Measurements from ENCODE around the gene KCNB1. TPM values are rescaled to one million over a fixed set of nuclear protein-coding genes. Genes with fewer than 3 reads are reported as not detected.

The KCNB1 gene
- total RNA-seq, 1 donor from 2014 or later: 21.3 TPM

- peaks cover 19% of the 10 kb centered on the region for H3K4me1 Mint-ChIP-seq (ENCODE audit: unreplicated experiment)
- no peak for TF ChIP-seq CTCF (IDR thresholded peaks at IDR 0.05)
- peak overlapping the region; percentile 75 for H3K4me3 Mint-ChIP-seq (ENCODE audit: unreplicated experiment)
- H3K27ac Mint-ChIP-seq (ENCODE audit: unreplicated experiment): no peak overlapping the region
- peaks cover 31% of the 10 kb centered on the region for H3K27me3 Mint-ChIP-seq (ENCODE audit: unreplicated experiment)
- peaks cover 19% of the 10 kb centered on the region for H3K36me3 Mint-ChIP-seq (ENCODE audit: unreplicated experiment)
- DNase-seq (ENCODE audit: extremely low spot score, unreplicated experiment): no peak
- H3K9me3 Mint-ChIP-seq (ENCODE audit: unreplicated experiment): no peaks in the 10 kb centered on the region
Measured at GRCh38 chr20:49483018-49483695, 689 bp upstream of the KCNB1 start.

- no peak overlapping the region for H3K27ac Mint-ChIP-seq (ENCODE audit: unreplicated experiment)
Measured at GRCh38 chr20:49482173-49482572, 295 bp downstream of the KCNB1 start.

GRCh38 chr20:49481116-49481515 is 1.4 kb downstream of the KCNB1 start:
- H3K36me3 Mint-ChIP-seq (ENCODE audit: unreplicated experiment): peaks cover 27% of the 10 kb centered on the region
- TF ChIP-seq CTCF (IDR thresholded peaks at IDR 0.05): no peak
- no peak overlapping the region for H3K27ac Mint-ChIP-seq (ENCODE audit: unreplicated experiment)
- no peaks in the 10 kb centered on the region for H3K9me3 Mint-ChIP-seq (ENCODE audit: unreplicated experiment)
- peaks cover 19% of the 10 kb centered on the region for H3K27me3 Mint-ChIP-seq (ENCODE audit: unreplicated experiment)
- peak overlapping the region; percentile 40 for H3K4me3 Mint-ChIP-seq (ENCODE audit: unreplicated experiment)
- no peak for DNase-seq (ENCODE audit: extremely low spot score, unreplicated experiment)
- peaks cover 19% of the 10 kb centered on the region for H3K4me1 Mint-ChIP-seq (ENCODE audit: unreplicated experiment)

More at GRCh38 chr20:49482173-49482572, 295 bp downstream of the KCNB1 start:
- peaks cover 29% of the 10 kb centered on the region for H3K27me3 Mint-ChIP-seq (ENCODE audit: unreplicated experiment)
- peak overlapping the region; percentile 27 for H3K4me3 Mint-ChIP-seq (ENCODE audit: unreplicated experiment)
- DNase-seq (ENCODE audit: extremely low spot score, unreplicated experiment): no peak
- no peak for TF ChIP-seq CTCF (IDR thresholded peaks at IDR 0.05)
- H3K36me3 Mint-ChIP-seq (ENCODE audit: unreplicated experiment): peaks cover 25% of the 10 kb centered on the region
- no peaks in the 10 kb centered on the region for H3K9me3 Mint-ChIP-seq (ENCODE audit: unreplicated experiment)
- H3K4me1 Mint-ChIP-seq (ENCODE audit: unreplicated experiment): peaks cover 19% of the 10 kb centered on the region

GRCh38 chr20:49480236-49480635 is 2.2 kb downstream of the KCNB1 start:
- H3K27me3 Mint-ChIP-seq (ENCODE audit: unreplicated experiment): peaks cover 16% of the 10 kb centered on the region
- no peak for TF ChIP-seq CTCF (IDR thresholded peaks at IDR 0.05)

GRCh38 chr20:49479785-49480184 is 2.7 kb downstream of the KCNB1 start:
- Mint-ChIP-seq H3K4me3 (ENCODE audit: unreplicated experiment) (no peak overlapping the region), H3K9me3 (ENCODE audit: unreplicated experiment) (no peaks in the 10 kb centered on the region), H3K27ac (ENCODE audit: unreplicated experiment) (no peak overlapping the region)

More at GRCh38 chr20:49480236-49480635, 2.2 kb downstream of the KCNB1 start:
- Mint-ChIP-seq H3K9me3 (ENCODE audit: unreplicated experiment) (no peaks in the 10 kb centered on the region), H3K27ac (ENCODE audit: unreplicated experiment) (no peak overlapping the region), H3K4me1 (ENCODE audit: unreplicated experiment) (peaks cover 19% of the 10 kb centered on the region), H3K4me3 (ENCODE audit: unreplicated experiment) (no peak overlapping the region), H3K36me3 (ENCODE audit: unreplicated experiment) (peaks cover 32% of the 10 kb centered on the region)
- DNase-seq (ENCODE audit: extremely low spot score, unreplicated experiment): no peak

More at GRCh38 chr20:49479785-49480184, 2.7 kb downstream of the KCNB1 start:
- no peak for DNase-seq (ENCODE audit: extremely low spot score, unreplicated experiment)
- no peak for TF ChIP-seq CTCF (IDR thresholded peaks at IDR 0.05)
- peaks cover 20% of the 10 kb centered on the region for H3K27me3 Mint-ChIP-seq (ENCODE audit: unreplicated experiment)
- H3K4me1 Mint-ChIP-seq (ENCODE audit: unreplicated experiment): peaks cover 19% of the 10 kb centered on the region
- peaks cover 36% of the 10 kb centered on the region for H3K36me3 Mint-ChIP-seq (ENCODE audit: unreplicated experiment)

Measured in osteocyte (in vitro differentiated cells).